K562 (cell line): ENCODE data around the gene ROBO1. TPM values are rescaled to one million over a fixed set of nuclear protein-coding genes. Genes with fewer than 3 reads are reported as not detected.

ENCODE experiments used
- ATAC-seq: fragments of 200-7000 bp; cut with Tn5 transposase; 3 replicates; pipeline ENCODE4 v1.9.1; 2020; ENCODE audit warnings: moderate library complexity
- BruUV-seq: library from RNA; stranded (reverse); fragments of 400-500 nt; replicated peaks from 2 replicates; lab custom pipeline; 2021; lab: Mats Ljungman, UMichigan
- CTCF ChIA-PET: fragments of 300-600 bp; formaldehyde crosslinking; extraction: SDS; loops from one replicate; lab custom pipeline; 2021; ENCODE audit warnings: low intra/inter-chr PET ratio; lab: Yijun Ruan, JAX
- POLR2A ChIA-PET: fragments of 300-600, 350-650 bp; sonication (Branson Sonifier 250); formaldehyde crosslinking; extraction: SDS; loops from one replicate; lab custom pipeline; 2021; ENCODE audit warnings: antibody characterized with exemption, inconsistent platforms; lab: Yijun Ruan, JAX
- DNase-seq, 4 experiments: peaks; one replicate each; pipeline versions ENCODE4 v3.0.0 to v3.0.0-alpha.2; 2011 to 2018; ENCODE audit warnings: low spot score in 3 of 4, mixed read lengths in 3 of 4; ENCODE audit errors: extremely low read depth in 1 of 4
- FAIRE-seq: peaks from 2 replicates; lab custom pipeline; 2011; peaks lifted over from hg19 to GRCh38; lab: Jason Lieb, UNC
- H2AFZ ChIP-seq: 2 replicates; pipeline ENCODE4 v1.6.0; 2011; ENCODE audit warnings: low read depth, low read length, control low read depth, inconsistent platforms
- H3K27ac ChIP-seq: fragments of 200-600 bp; 3 replicates; pipeline ENCODE4 v1.8.0; 2011; ENCODE audit warnings: low read depth, mild to moderate bottlenecking, control low read depth, inconsistent platforms, low read length, moderate library complexity, mixed read lengths; ENCODE audit errors: extremely low read depth
- H3K27me3 ChIP-seq, 2 experiments: fragments of 300-600 bp in 1 of 2; 2 replicates in 1 of 2; 3 replicates in 1 of 2; pipeline versions ENCODE4 v1.6.0 to v1.8.0; 2011; ENCODE audit warnings: inconsistent platforms in 2 of 2, low read length in 2 of 2, mild to moderate bottlenecking in 1 of 2, mixed read lengths in 1 of 2, moderate library complexity in 1 of 2; ENCODE audit not compliant: control insufficient read depth in 2 of 2, insufficient read depth in 2 of 2
- H3K36me3 ChIP-seq: fragments of 300-600 bp; 3 replicates; pipeline ENCODE4 v1.8.0; 2011; ENCODE audit warnings: mild to moderate bottlenecking, low read length, inconsistent platforms; ENCODE audit not compliant: control insufficient read depth, insufficient read depth
- H3K4me1 ChIP-seq, 2 experiments: fragments of 200-600 bp in 1 of 2; replicated peaks in 1 of 2; 2 replicates in 1 of 2; 3 replicates in 1 of 2; pipeline versions ENCODE4 v1.5.1 to v1.8.0; 2011; ENCODE audit warnings: inconsistent platforms in 2 of 2, low read length in 2 of 2, mild to moderate bottlenecking in 1 of 2, mixed read lengths in 1 of 2, moderate library complexity in 1 of 2; ENCODE audit not compliant: control insufficient read depth in 2 of 2, insufficient read depth in 2 of 2
- H3K4me2 ChIP-seq: 2 replicates; pipeline ENCODE4 v1.6.1; 2011; ENCODE audit warnings: low read length, control low read depth, inconsistent platforms, mixed read lengths; ENCODE audit not compliant: insufficient read depth
- H3K4me3 ChIP-seq: fragments of 200-600 bp; sonication (generic), shearing (Covaris generic); 2 replicates; pipeline ENCODE4 v1.5.1; 2016; ENCODE audit warnings: control low read depth, inconsistent platforms
- H3K79me2 ChIP-seq: fragments of 200-600 bp; 3 replicates; pipeline ENCODE4 v1.8.0; 2011; ENCODE audit warnings: low read length, inconsistent platforms; ENCODE audit not compliant: control insufficient read depth, insufficient read depth
- H3K9ac ChIP-seq, 2 experiments: 2 replicates each; pipeline versions ENCODE4 v1.6.0 to v1.6.1; 2011; ENCODE audit warnings: low read depth in 2 of 2, low read length in 2 of 2, control low read depth in 1 of 2, inconsistent platforms in 1 of 2, mild to moderate bottlenecking in 1 of 2, mixed read lengths in 1 of 2; ENCODE audit not compliant: insufficient read depth in 1 of 2
- H3K9me1 ChIP-seq: one replicate; pipeline ENCODE4 v1.6.0; 2011; ENCODE audit warnings: inconsistent platforms, mild to moderate bottlenecking, low read length, moderate library complexity; ENCODE audit not compliant: control insufficient read depth, insufficient read depth
- H3K9me3 ChIP-seq: replicated peaks from 2 replicates; pipeline ENCODE4 v1.5.1; 2011; ENCODE audit warnings: low read depth, low read length, inconsistent platforms; ENCODE audit not compliant: control insufficient read depth, insufficient read depth
- H4K20me1 ChIP-seq: replicated peaks from 2 replicates; pipeline ENCODE4 v1.6.1; 2011; ENCODE audit warnings: low read length, inconsistent platforms, mixed read lengths; ENCODE audit not compliant: control insufficient read depth, insufficient read depth
- CREM ChIP-seq: IDR thresholded peaks from 2 replicates; pipeline ENCODE4 v1.6.1; 2014; ENCODE audit warnings: antibody characterized with exemption, low read depth
- FOXM1 ChIP-seq, 2 experiments: fragments of 450-650 bp in 1 of 2; sonication (generic) in 1 of 2; formaldehyde crosslinking in 1 of 2; IDR thresholded peaks; 2 replicates each; pipeline versions ENCODE4 v1.6.1 to v1.9.0; 2017 to 2022; ENCODE audit warnings: low read depth in 2 of 2, mild to moderate bottlenecking in 2 of 2, missing genetic modification reagents in 1 of 2, moderate library complexity in 1 of 2
- HDGF ChIP-seq: fragments of 450-650 bp; IDR thresholded peaks from 2 replicates; pipeline ENCODE4 v1.6.1; 2016
- PHF21A ChIP-seq: fragments of 450-650 bp; IDR thresholded peaks from 2 replicates; pipeline ENCODE4 v1.6.1; 2017; ENCODE audit warnings: low read depth, borderline replicate concordance
- SMAD4 ChIP-seq: fragments of 250-450 bp; sonication (Bioruptor Pico); conservative IDR thresholded peaks from 2 replicates; pipeline ENCODE4 v1.8.0; 2021; ENCODE audit warnings: inconsistent platforms, mild to moderate bottlenecking, moderate library complexity
- SNAPC5 ChIP-seq: fragments of 250-450 bp; sonication (Bioruptor Pico); IDR thresholded peaks from 2 replicates; pipeline ENCODE4 v1.8.0; 2021; ENCODE audit warnings: moderate library complexity, mild to moderate bottlenecking, inconsistent platforms
- ZC3H4 ChIP-seq: sonication (generic); formaldehyde crosslinking; IDR thresholded peaks from 2 replicates; pipeline ENCODE4 v1.9.0; 2021; ENCODE audit warnings: missing genetic modification reagents, borderline replicate concordance
- ZFX ChIP-seq: sonication (generic); formaldehyde crosslinking; IDR thresholded peaks from 2 replicates; pipeline ENCODE4 v1.8.0; 2022; ENCODE audit warnings: mild to moderate bottlenecking, missing genetic modification reagents, moderate library complexity
- ZNF217 ChIP-seq: sonication (generic); formaldehyde crosslinking; IDR thresholded peaks from 2 replicates; pipeline ENCODE4 v1.8.0; 2022; ENCODE audit warnings: mild to moderate bottlenecking, missing genetic modification reagents
- WGBS: fragments of 100-300 bp; shearing (Covaris generic); methylation state at CpG from one replicate; pipeline ENCODE4 v1.1.6; 2016; ENCODE audit warnings: low coverage, mixed read lengths; ENCODE audit not compliant: insufficient coverage; ENCODE audit errors: missing lambda C conversion rate; 5-methylcytosine and 5-hydroxymethylcytosine counted together
- in situ Hi-C: fragments of 300-500 bp; cut with MboI; formaldehyde crosslinking; loops from 4 replicates; pipeline ENCODE4 v1.15.0; 2018; ENCODE audit warnings: inconsistent platforms, mixed read lengths
- intact Hi-C: fragments of 100-400 bp; cut with micrococcal nuclease; formaldehyde crosslinking; loops from 2 replicates; pipeline ENCODE4 v1.14.2; 2022
- polyA plus RNA-seq, 8 experiments: library from polyadenylated mRNA; depleted of rRNA in 4 of 8; stranded (reverse) in 5 of 8; unstranded in 3 of 8; fragments of >200 nt; fragmentation: Nextera tagmentation in 2 of 8; fragmentation: Illumina TruSeq in 1 of 8; extraction: Ambion mirVana in 2 of 8; extraction: Trizol in 1 of 8; gene quantifications; 2 replicates each; pipeline versions ENCODE4 v1.2.1 to v1.2.3, GENCODE V29; 2011 to 2014; ENCODE audit warnings: inconsistent platforms in 1 of 8, missing spikeins in 1 of 8
- total RNA-seq, 7 experiments: library from RNA; depleted of rRNA in 6 of 7; stranded (reverse); fragments of >200 nt in 6 of 7; fragmentation: Illumina TruSeq in 2 of 7; extraction: Trizol in 2 of 7; gene quantifications; 2 replicates each; pipeline versions ENCODE4 v1.2.1 to v1.2.3, GENCODE V29; 2011 to 2021; ENCODE audit warnings: low replicate concordance in 1 of 7

Gene ROBO1
- total and polyA plus RNA-seq, 9 of the 15 experiments (the other 6 are each of a cell fraction or from before 2014, with no cell fraction given) = 0.01 to 0.53 (median 0.17) TPM; not detected in 5

GRCh38 chr3:79001255-79001654, 766.5 kb downstream of the ROBO1 start:
- no TSS peak for BruUV-seq
- Histone ChIP-seq H4K20me1 (no peaks in the 10 kb centered on the region), H3K4me1 (no peaks in the 10 kb centered on the region), H3K9ac (no peak overlapping the region), H3K27me3 (no peaks in the 10 kb centered on the region), H3K79me2 (no peaks in the 10 kb centered on the region), H3K36me3 (no peaks in the 10 kb centered on the region), H3K9me3 (no peaks in the 10 kb centered on the region), H2AFZ (no peak overlapping the region), H3K4me3 (no peak overlapping the region), H3K9me1 (no peaks in the 10 kb centered on the region), H3K4me2 (no peak overlapping the region), H3K27ac (no peak overlapping the region)
- ATAC-seq = no peak
- CTCF ChIA-PET = no interaction called here
- no peak for FAIRE-seq
- intact Hi-C loops = no loop called here
- 0% methylated on average over 3 of the region's 3 CpGs for WGBS
- DNase-seq = no peak
- POLR2A ChIA-PET = no interaction called here
- in situ Hi-C loops = no loop called here
- TF ChIP-seq ZC3H4 (CRISPR knock-in tag) = no peak

GRCh38 chr3:78999139-78999538, 768.7 kb downstream of the ROBO1 start:
- no peak overlapping the region for H3K4me3 ChIP-seq
- in situ Hi-C loops = no loop called here

More at GRCh38 chr3:78999139-78999538, 768.7 kb downstream of the ROBO1 start:
- no TSS peak for BruUV-seq
- intact Hi-C loops = no loop called here
- POLR2A ChIA-PET = no interaction called here
- no peak overlapping the region for H3K27ac ChIP-seq
- ATAC-seq = no peak
- no peaks in the 10 kb centered on the region for H3K9me1 ChIP-seq
- H3K9me3 ChIP-seq = no peaks in the 10 kb centered on the region
- no peak overlapping the region for H3K9ac ChIP-seq
- no peaks in the 10 kb centered on the region for H3K27me3 ChIP-seq
- H4K20me1 ChIP-seq = no peaks in the 10 kb centered on the region
- no peak overlapping the region for H2AFZ ChIP-seq
- H3K36me3 ChIP-seq = no peaks in the 10 kb centered on the region
- CTCF ChIA-PET = no interaction called here
- DNase-seq = no peak
- no peak for FAIRE-seq
- TF ChIP-seq FOXM1 (IDR thresholded peaks at IDR 0.05; ENCODE audit: low read depth) (no peak), FOXM1 (CRISPR knock-in tag; IDR thresholded peaks at IDR 0.05; ENCODE audit: low read depth) (no peak), HDGF (no peak), PHF21A (no peak), SNAPC5 (CRISPR knock-in tag) (no peak), ZFX (CRISPR knock-in tag) (no peak), ZNF217 (CRISPR knock-in tag) (no peak), SMAD4 (CRISPR knock-in tag) (no peak), CREM (no peak)
- H3K4me2 ChIP-seq = no peak overlapping the region
- 0% methylated on average over 2 of the region's 2 CpGs for WGBS
- no peaks in the 10 kb centered on the region for H3K4me1 ChIP-seq
- H3K79me2 ChIP-seq = no peaks in the 10 kb centered on the region
